HG02678 (cell line): ENCODE results near the gene IL13RA1.
"Not testable (repeated sequence)": the region's sequence is repeated elsewhere in the genome, so short reads cannot be mapped to it uniquely, and the experiment has no call there.

Source experiments
- ATAC-seq: cut with Tn5 transposase; IDR thresholded peaks from one replicate; pipeline ENCODE4 v1.9.1; 2021; ENCODE audit warnings: mild to moderate bottlenecking, moderate library complexity; ENCODE audit not compliant: unreplicated experiment

IL13RA1 gene

DNA sequence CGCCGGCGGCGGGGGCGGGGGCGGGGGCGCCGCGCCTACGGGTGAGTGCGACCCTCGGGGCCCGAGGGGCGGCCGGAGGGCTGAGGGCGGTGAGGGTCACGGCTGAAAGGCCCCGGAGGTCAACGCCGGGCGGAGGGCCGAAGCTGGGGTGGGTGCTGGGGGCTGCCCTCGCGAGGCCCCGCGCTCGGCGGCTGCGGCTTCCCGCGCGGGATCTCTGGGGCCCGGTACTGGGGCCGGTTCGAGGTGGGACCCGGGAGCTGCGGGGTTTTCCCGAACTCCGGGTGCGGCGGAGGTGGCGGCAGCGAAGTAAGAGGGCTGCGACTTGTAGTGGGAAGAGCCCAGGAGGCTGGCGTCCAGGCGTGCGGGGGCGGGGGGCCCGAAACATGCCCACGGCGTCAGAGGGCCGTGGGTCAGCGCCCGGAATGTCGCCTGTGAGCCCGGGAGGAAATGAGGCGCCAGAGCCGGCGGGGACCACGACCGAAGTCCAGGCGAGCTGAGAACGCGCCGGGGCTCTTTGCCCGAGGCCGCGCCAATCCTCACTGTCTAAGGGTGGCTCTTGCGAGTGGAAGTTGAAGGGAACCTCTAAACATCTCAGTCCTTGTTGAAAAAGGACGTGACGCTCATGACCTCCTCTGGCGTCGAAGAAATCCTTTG lies 407 bp downstream of the IL13RA1 start:
- ATAC-seq, result peak; percentile 16

DNA sequence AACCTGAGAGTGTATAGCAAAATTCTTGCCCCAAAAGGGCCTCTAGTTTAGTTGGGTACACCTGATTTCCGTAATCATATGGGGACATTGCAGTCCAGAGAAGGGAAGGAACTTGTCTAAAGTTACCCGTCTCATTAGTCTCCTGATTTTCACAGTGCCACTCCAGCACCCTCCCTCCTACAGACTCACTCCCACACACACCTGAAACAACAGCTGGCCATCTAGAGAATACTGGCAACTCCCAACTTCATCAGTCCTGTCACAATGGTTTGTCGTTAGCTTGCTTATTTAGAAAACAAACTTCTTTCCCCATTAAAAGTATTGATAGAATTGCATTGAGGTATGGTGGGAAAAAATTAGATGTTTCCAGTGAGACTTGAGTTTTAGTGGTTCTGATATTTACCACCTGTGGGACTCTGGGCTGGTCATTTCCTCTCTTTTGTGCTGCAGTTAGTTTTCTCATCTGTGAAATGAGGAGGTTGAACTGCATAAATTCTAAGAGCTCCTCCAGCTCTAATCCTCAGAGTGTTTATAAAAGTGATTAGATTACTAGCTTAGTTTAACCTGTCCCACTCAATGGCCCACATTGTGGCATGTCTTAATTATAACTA lies 1.7 kb downstream of the IL13RA1 start:
- no peak for ATAC-seq

DNA sequence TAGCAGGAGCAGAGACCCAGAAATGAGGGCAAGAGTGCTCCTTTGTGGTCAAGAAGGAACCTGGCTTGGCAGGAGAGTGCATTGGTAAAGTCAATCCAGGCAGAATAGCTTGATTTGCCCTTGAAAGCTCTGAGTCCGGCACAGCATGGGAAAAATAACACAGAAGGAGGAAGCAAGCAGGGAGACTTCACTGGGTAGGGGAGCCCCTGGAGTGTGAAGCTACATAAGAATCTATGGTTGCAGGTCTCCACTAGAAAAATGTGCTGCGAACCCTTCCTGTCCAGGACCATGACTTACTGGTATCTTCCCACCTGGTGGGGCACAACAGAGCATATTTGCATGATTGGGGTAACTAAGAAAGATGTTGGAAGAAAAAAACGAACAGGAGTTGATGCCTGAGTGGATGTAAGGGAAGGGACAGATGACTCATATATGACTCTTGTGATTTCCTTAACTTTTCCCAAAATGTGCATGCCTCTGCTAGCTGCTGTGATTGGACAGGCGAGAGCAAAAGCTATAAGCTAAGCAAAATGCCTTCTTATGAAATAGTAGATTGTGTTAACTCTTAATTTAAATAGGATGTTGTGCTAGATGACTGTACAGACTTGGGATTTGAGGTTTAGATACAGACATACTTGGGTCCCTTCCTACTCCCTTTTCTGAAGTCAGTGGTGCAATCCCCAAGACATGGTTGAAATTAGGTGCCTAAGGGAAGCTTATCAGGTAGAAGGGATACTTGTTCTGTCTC lies 3.3 kb downstream of the IL13RA1 start:
- ATAC-seq, result no peak

DNA sequence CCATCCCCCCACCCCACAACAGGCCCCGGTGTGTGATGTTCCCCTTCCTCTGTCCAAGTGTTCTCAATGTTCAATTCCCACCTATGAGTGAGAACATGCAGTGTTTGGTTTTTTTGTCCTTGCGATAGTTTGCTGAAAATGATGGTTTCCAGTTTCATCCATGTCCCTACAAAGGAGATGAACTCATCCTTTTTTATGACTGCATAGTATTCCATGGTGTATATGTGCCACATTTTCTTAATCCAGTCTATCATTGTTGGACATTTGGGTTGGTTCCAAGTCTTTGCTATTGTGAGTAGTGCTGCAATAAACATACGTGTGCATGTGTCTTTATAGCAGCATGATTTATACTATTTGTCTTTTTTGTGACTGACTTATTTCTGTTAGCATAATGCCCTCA lies 5.1 kb downstream of the IL13RA1 start:
- ATAC-seq, result not testable (repeated sequence)

DNA sequence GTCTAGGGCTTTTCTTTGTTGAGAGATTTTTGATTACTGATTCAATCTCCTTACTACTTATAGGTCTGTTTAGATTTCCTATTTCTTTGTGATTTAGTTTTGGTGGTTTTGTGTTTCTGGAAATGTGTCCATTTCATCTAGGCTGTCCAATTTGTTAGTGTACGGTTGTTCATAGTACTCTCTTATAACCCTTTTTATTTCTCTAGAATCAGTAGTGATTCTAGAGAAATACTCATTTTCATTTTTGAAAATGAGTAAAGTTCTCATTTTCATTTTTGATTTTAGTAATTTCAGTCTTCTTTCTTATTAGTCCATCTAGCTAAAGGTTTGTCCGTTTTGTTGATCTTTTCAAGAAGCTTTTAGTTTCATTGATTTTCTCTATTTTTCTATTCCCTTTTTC lies 7.5 kb downstream of the IL13RA1 start:
- no peak for ATAC-seq

DNA sequence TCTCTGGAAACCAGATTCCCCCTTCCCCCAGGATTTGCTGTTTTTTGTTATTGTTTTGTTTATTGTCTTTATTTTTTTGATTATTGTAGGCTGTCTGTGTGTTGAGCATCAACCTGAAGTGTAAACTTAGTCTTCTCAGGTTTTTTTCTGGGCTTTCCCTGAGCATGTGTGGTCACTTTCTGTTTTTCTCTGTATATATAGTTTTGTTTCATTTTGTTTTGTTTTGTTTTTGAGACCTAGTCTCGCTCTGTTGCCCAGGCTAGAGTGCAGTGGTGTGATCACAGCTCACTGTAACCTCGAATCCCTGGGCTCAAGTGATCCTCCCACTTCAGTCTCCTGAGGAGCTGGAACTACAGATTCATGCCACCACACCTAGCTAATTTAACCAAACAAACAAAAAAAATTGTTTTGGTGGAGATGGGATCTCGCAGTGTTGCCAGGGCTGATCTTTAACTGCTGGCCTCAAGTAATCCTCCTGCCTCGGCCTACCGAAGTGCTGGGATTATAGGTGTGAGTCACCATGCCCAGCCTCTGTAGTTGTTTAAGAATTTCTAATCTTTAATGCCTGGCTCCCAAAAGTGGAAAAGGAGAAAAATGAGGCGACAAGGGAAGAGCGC lies 9.1 kb downstream of the IL13RA1 start:
- peak; percentile 77 for ATAC-seq

DNA sequence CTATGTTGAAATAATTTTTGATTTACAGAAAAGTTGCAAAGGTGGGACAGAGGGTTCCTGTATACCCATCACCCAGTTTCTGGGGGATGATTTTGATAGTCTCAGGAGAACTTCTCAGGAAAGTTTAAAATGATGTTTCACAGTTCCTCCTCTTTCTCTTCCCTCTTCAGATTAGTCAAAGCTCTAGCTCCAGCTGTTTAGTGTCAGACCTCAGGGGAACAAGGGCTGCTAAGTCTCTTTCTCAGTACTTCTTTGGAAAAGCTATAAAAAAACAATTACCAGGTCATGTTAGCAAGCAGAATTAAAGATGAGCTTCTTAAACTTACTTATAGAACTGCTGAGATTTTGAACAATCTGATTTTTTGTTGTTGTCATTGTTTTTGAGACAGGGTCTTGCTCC lies 12.2 kb downstream of the IL13RA1 start:
- no peak for ATAC-seq

DNA sequence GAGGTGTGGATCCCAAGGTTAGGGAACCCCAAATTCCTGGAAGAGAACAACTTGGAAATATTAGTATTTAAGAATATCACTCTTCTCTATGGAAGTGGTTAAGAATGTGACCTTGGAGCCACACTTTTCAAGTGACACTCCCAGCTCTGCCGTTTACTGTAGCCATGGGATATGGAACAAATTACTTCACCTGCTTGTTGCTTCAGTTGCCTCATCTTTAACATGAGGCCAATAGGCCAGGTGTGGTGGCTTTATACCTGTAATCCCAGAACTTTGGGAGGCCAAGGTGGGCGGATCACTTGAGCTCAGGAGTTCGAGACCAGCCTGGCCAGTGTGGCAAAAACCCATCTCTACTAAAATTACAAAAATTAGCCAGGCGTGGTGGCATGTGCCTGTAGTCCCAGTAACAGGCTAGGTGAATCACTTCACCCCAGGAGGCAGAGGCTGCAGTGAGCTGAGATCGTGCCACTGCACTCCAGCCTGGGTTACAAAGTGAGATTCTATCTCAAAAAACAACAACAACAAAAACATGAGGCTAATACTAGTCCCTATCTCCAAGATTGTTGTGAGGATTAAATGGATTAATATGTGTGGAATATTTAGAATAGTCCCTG lies 13.0 kb downstream of the IL13RA1 start:
- no peak for ATAC-seq

DNA sequence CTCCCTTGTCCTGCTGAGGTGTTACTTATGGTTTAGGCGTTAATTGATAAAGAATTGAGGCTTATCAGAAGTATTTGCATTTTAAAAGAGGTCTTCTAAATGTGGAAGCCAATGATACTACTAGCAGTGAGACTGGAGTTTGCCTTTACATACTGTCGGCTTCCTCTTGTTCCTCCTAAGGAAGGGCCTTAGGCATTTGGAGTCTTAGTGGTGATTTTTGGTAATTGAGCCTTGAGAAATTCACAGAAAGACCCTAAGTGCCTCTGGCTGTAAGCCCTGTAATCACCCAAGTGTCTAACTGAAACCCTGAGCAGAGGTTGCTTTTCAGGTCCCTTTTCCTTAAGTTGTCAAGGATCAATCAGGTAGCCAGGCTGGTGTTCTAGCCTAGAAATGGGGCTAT lies 14.8 kb downstream of the IL13RA1 start:
- no peak for ATAC-seq

DNA sequence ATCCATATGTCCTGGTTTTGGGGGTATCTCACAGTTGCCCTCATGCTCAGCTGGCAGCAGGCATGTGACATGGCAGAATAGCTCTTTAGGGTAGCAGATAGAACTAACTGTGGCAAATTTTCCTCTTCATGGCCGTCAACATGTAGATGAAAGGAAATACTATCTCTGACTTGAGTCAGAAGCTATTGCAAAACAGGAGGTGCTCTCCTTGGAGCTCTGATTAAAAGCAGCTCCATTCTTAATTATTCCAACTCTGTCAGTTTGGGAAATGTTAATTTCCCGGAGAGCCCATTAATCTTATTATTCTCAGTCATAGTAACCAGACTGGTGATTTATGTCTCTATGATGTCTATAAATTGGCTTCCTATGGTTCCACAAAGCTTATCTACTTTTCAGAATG lies 18.2 kb downstream of the IL13RA1 start:
- no peak for ATAC-seq

DNA sequence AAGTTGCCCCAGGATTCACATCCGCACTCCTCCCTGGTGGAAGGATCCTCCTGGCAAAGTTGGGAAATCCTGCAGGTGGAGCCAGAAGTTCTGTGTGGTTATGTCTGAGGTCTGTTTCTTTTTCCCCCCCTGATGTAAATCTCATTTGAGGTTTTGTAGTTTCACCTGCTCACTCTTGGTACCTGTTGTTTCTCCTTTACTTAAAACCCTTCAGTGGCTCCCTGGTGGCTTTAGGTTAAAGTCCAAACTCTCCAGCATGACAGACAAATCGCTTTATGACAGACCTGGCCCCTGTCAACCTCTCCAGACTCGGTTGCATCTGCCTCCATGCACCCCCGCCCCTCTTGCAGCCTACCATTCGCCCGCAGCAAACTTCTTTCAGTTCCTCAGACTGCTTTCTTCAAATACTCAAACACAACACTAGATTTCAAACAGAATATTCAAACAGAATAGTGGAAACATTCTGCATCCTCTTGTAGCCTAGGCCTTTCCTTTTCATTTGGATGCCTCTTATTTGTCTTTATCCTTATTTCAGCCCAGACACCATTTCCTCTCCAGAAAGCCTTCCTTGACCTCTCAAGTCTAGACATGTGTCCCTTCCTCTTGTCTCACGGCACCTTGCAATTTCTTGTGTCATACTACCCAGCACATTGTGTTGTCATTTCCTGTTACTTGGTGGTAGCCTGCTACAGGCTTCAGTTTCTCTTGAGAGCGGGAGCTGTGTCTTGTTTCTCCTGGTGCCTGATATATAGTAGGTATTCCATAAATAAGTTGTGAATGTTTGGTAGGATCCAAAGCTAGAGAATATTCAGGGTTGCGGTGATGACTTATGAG lies 24.8 kb downstream of the IL13RA1 start:
- peak; percentile 87 for ATAC-seq

DNA sequence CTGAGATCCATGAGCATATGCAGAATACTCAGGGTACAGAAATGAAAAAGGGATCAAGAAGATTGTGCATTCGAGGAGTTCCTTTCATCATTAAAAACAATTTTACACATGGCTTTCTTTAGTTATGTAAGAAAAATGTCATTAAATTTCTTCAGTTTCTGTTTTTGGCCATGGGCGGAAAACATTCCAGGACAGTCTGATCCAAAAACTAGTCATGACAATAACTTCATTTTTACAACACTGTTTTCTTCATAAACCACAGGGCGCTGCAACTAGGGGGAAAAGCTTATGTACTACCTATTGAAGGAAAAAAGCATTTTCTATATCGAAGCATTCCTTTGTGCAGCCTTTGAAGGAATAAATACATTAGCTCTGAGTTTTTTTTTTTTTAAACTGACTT lies 28.2 kb downstream of the IL13RA1 start:
- ATAC-seq, result no peak

DNA sequence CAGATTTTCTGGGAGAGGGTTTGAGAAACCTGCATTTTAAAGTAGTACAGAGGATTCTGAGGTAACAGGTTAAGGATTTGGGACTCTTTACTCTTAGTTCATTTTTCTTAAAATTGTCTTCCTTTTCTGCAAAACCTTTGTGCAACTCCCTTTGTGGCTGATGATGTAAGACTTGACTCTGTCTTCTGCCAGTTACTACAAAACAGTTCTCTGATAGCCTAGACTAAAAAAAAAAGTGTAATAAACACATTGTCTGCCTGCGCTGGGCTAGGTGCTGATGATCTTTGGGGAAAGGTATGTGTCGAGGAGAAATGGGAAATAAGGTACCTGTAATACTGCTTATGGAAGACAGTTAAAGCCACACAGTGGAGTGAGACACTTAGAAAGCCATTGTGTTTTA lies 28.7 kb downstream of the IL13RA1 start:
- no peak for ATAC-seq

DNA sequence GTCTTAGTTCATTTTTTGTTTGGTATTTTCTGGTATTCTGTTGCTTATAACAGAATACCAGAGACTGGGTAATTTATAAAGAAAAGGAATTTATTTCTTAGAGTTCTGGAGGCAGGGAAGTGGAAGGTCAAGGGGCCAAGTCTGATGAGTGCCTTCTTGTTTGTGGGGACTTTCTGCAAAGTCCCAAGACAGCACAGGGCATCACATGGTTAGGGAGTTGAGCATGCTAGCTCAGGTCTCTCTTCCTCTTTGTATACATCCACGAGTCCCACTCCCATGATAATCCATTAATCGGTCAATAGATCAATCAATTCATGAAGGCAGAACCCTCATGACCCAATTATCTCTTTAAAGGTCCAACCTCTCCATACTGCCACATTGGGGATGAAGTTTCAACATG lies 31.1 kb downstream of the IL13RA1 start:
- ATAC-seq, result no peak

DNA sequence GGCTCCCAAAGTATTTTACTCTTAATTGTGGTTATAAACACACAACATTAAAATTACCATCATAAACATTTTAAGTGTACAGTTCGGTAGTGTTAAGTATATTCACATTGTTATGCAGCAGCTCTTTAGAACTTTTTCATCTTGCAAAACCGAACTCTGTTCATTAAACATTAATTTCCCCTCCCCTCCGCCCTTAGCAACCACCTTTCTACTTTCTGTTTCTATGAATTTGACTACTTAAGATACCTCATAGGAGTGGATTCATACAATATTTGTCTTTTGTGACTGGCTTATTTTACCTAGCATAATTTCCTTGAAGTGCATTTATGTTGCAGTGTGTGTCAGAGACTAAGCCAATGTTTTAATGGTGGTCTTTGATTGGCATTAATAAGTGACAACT lies 32.6 kb downstream of the IL13RA1 start:
- ATAC-seq, result no peak

DNA sequence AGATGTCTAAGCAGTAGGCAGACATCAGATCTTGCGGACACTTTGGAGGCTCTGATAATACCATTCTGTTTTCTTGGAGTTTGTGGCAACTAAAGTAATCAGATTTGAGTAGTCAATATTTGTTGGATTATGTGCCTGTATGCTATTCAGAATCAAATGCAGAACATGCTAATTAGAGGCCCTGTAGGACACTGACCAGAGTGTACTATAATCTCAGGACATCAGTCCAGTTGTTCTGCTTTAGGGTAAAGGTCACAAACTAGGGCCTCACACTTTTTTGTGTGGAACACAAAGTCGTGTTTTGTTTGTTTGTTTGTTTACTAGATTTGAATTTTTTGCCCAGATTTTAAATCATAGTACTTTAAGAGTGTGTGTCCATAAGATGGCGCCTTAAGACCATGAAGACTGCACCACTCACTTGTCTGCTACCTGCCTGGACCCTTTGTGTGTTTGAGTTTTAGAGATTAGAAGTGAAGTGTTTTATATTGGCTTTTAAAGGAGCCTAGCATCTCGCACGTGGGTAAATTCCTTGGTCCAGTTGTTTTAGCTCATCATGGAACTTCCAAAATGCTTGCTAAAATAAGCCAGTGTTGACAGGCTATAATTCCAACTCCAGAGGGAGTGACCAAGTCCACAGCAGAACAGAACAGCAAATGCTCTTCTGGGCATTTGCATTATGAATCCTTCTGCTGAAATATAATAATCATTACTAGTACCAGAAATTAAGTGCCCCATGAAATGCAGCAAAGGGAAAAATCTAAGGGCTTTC lies 34.7 kb downstream of the IL13RA1 start:
- no peak for ATAC-seq

DNA sequence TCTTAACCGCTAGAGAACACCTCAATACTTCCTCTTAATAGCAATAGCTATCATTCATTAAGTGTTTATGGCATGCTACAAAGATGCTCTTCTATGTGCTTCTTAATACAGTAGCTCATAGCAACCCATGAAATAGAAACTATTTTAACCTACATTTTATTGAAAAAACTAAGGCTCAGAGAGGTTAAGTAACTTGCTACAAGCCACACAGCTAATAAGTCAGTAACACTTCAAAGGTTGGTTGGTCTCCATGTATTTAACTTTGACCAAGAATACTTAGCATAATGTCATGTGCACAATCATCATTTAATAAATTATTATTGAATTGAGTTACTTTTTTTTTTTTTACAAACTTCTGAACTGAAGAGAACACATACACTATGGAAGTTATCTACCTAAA lies 36.1 kb downstream of the IL13RA1 start:
- no peak for ATAC-seq

DNA sequence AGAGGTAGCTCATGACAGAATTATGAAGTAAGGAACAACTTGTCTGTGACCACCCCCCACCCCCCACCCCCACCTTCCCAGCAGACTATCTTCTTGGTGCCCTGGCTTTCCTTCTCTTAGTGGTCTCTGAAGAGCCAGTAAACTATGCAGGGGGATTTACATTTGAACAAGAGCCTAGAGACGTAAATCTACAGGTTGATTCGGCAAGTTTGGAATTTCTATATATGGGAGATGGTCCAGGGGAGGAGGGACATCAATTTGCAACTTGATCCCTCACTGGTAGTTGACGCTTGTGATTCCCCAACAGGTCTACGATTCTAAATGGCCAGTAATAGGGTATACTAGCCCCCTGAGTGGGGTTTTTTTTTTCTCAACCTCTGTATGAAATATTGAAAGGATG lies 36.7 kb downstream of the IL13RA1 start:
- no peak for ATAC-seq

DNA sequence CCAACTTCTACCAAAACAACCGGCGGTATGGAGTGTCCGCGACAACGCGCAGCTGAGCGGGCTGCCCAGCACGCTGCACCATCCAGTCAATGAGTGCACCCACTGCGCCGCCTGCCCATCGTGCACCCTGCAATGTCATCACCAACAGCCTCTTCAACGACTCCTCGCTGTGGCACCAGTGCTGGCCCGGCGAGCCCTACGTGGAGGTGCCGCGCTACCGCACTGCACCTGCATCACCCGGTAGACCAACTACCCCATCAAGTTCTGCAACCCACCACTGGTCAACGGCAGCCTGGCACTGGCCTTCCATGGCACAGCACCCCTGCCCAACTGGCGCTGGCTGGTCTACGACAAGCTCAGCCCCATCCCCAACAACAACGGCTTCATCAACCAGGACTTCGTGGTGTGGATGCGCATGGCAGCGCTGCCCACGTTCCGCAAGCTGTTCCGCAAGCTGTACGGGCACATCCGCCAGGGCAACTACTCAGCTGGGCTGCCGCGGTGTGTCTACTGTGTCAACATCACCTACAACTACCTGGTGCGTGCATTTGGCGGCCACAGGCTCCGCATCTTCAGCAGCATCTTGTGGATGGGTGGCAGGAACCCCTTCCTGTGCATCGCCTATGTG lies 42.8 kb downstream of the IL13RA1 start:
- no peak for ATAC-seq
